CD4-positive, alpha-beta T cell treated with Interleukin-10 for 1 hour (primary cell): ENCODE measurements around the gene BTG3.

Source experiments
- DNase-seq: peaks from one replicate; pipeline ENCODE4 v3.0.0-alpha.2; 2020

The BTG3 gene

GRCh38 chr21:17583898-17584297 lies 28.8 kb downstream of the BTG3 start:
- no peak for DNase-seq

DNA sequence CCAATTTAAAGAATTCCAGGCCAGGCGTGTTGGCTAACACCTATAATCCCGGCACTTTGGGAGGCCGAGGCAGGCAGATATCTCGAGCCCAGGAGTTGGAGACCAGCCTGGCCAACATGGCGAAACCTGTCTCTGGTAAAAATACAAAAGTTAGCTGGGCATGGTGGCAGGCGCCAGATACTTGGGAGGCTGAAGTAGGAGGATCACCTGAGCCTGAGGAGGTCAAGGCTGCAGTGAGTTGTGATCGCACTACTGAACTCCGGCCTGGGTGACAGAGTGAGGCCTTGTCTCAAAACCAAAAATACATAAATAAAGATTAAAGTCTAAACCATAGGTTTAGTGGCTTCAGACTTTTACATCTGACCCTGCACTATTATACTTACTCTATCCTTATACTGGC lies 32.4 kb downstream of the BTG3 start:
- no peak for DNase-seq

- DNase-seq: no peak
Observed at GRCh38 chr21:17578876-17579275, 33.8 kb downstream of the BTG3 start.

GRCh38 chr21:17578162-17578561 lies 34.5 kb downstream of the BTG3 start:
- no peak for DNase-seq

DNA sequence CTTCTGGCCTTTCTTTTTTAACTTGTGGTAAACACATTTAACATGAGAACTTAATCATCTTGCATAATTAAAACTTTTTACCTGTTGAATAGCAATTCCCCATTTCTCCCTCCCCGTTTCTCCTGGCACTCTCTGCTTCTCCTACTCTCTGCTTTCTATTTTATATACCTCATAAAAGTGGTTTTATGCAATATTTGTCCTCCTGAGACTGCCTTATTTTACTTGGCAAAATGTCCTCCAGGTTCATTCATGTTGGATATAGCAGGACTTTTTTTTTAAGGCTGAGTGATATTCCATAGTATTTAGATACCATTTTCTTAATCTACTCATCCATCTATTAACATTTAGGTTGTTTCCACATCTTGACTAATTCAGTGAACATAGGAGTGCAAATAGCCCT lies 35.0 kb downstream of the BTG3 start:
- no peak for DNase-seq

DNA sequence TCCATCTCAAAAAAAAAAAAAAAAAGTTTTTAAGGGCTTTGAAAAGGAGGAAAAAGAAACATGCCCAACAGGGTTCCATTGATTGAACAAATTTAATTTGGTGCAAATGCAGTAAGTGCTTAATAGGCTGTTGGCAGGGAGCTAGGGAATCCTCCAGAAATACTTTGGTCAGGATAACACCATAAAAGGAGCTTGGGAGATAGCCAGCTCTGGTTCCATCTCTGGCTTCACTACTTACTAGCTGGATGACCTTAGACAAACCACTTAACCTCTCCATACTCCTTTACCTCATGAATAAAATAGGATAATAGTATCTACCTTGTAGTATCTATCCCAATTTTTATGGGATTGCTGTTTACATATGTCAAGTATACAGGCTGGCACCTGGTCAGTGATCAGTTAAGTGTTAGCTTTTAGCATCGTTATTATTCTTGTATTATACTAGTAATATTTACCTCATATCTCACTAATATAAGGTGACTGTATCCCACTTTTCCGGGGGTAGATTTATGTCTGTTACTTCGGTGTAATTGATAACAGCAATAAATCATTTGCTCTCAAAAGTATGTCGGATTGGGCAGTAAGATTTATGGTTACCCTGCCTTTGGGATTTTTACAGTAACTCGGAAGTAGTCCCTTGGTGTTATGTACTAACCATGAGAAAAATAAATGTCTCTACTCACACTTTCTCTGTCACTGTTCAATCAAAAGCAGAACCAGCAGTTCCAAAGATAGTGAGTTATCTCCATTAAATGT lies 36.4 kb downstream of the BTG3 start:
- DNase-seq: no peak

- no peak for DNase-seq
Observed at GRCh38 chr21:17575076-17575475, 37.6 kb downstream of the BTG3 start.

- DNase-seq: no peak
Observed at GRCh38 chr21:17572431-17572830, 40.3 kb downstream of the BTG3 start.

- no peak for DNase-seq
Observed at GRCh38 chr21:17570786-17571185, 41.9 kb downstream of the BTG3 start.

DNA sequence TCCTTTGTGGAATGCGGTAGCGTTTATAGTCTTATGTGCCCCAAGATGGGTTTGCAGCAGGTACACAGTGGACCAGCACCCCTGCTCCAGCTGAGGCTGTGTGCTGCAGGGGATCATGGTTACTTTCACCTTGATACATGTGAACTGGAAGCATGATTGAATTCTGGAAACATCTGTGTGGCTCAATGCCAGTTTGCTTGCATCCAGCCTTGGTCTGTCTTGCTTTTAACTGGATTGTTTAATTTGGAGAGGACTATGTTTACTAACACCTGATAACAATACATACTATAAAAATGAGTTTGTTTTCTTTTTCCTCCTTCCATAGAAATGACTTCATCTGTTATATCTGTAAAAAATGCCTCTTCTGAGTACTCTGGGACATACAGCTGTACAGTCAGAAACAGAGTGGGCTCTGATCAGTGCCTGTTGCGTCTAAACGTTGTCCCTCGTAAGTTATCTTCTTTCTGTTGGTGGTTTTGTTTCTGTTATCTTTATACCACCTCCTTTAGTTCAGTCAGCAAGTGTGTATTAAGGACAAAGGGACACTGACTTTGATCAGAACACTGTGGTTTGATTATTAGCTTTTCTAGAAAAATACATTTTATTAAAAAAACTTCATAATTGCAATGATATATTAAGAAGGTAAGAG lies 52.2 kb downstream of the BTG3 start:
- no peak for DNase-seq

GRCh38 chr21:17554679-17555465 lies 57.8 kb downstream of the BTG3 start:
- DNase-seq: no peak

DNA sequence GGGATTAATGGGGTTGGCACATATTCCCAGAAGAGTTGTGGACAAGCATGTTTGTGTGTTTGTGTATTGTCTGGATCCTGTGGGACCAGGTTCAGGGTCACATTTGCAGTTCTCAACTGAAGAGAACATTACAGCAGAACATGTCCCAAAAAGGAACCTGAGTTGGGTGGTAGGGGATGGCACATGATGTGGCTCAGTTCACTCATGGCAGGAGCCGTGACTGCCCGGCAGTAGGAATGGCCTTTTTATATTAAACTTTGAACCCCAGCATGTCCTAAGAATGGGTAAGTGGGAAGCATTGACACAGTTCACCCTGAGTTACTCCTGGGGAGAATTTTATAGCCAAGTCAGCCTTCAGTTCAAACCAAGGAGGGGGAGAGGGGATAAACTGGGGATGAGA lies 58.6 kb downstream of the BTG3 start:
- no peak for DNase-seq

DNA sequence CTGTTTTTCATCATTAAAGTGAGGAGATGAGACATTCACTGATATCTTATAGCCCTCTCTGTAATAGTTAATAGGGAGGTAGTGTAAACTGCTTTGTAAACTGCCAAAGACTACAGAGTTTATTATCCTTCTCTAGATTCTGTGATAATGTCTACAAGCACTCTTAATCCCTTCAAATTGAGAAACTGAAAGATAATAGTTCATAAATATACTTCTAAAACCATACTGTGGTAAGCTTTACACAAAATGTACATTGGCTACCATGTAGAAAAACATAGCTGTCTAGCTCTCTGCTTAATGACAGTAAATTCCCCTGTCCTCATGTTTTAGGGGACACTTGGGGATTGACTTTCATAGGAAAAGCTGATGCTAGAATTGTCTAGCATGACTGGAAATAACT lies 60.3 kb downstream of the BTG3 start:
- DNase-seq: no peak

DNA sequence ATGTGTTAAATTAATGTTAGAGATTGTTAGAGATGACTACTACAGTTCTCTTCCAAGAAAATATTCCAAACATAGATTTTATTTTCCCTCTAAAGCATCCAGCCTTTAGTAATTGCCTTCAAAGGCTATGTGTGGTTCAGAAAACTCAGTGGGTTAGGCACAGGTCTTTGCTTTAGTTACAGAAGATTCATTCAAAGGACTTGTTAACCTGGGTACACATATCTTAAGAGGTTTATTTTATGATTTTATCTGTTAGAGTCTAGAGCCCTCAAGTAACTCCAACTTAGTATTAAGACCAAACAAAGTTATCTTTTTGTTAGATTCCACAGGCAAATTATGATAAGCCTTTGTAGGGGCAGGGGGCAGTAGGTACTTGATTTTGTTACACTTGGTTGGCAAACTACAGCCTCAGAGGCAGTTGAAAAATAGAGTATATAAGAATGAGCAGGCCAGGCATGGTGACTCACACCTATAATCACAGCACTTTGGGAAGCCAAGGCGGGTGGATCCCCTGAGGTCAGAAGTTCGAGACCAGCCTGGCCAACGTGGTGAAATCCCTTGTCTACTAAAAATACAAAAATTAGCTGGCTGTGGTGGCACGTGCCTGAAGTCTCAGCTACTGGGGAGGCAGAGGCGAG lies 61.9 kb downstream of the BTG3 start:
- DNase-seq: no peak

GRCh38 chr21:17548262-17548661 lies 64.4 kb downstream of the BTG3 start:
- DNase-seq: no peak

DNA sequence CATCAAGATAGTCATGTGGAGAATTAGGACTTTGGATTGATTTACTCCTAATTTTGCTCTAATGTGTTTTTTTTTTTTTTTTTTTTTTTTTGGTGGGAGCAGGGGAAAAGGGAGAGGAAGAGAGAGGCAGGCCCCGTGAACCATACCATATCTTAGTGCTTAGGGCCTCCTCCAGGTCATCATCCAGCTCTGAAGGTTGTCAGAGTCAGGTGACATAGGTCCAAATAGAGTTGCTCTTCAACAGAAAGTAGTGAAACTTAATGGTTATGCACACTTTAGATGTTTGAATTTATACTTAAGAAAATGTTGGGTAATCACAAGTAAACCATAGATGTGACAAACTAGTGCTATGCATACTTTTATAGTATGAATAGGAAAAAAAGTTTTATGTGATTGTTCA lies 67.7 kb downstream of the BTG3 start:
- no peak for DNase-seq
